GM12892 (cell line): ENCODE data around the gene WASF1.

Experiments used
- POLR2A ChIP-seq: IDR thresholded peaks from 2 replicates; pipeline ENCODE4 v1.6.1; 2011; ENCODE audit warnings: low read depth, low read length, control low read depth
- TAF1 ChIP-seq: IDR thresholded peaks from 2 replicates; pipeline ENCODE4 v1.6.1; 2011; ENCODE audit warnings: low read depth, mild to moderate bottlenecking, control low read depth, low read length, borderline replicate concordance

DNA sequence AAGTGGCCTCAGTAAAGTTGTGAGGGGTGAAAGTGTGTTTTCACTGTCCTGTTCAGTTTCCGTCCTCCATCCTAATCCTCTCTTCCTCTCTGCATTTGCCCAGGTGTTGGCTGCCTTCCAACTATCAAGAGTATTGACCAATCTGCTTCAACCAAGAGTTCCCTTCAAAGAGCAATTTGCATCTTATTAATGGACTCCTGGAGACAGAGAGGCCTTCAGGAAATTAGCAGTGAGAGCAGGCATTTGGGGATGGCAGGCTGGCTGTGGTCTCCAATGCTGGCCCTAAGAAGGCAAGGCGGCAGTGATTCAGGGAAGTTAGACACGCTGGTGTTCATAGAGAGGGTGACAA, 124.1 kb downstream of the WASF1 start:
- TF ChIP-seq POLR2A: no peak
- no peak for TF ChIP-seq TAF1
